Breast epithelium (tissue), 4 donors: Measurements from ENCODE around the gene PPP1R16B. TPM values are rescaled to one million over a fixed set of nuclear protein-coding genes. Genes with fewer than 3 reads are reported as not detected.

Experiments used
- DNase-seq, 2 donors: peaks; one replicate each; pipeline ENCODE4 v3.0.0-alpha.2; 2019; ENCODE audit warnings: low spot score in 2 of 2
- H3K27ac ChIP-seq, 2 donors: fragments of 200-600 bp; sonication (generic) in 1 of 2; one replicate each; pipeline ENCODE4 v1.5.1; 2016 to 2019; ENCODE audit warnings: mild to moderate bottlenecking in 1 of 2
- H3K27me3 ChIP-seq, 2 donors: fragments of 200-600 bp; sonication (generic) in 1 of 2; one replicate each; pipeline versions ENCODE4 v1.5.1 to v1.6.0; 2017 to 2019; ENCODE audit warnings: control low read depth in 1 of 2, mild to moderate bottlenecking in 1 of 2
- H3K36me3 ChIP-seq: fragments of 200-600 bp; one replicate; pipeline ENCODE4 v1.5.1; 2019
- H3K4me1 ChIP-seq, 2 donors: fragments of 200-600 bp; sonication (generic); one replicate each; pipeline ENCODE4 v1.5.1; 2016 to 2019; ENCODE audit warnings: control low read depth in 1 of 2
- H3K4me3 ChIP-seq, 3 donors: fragments of 200-600 bp; sonication (generic); 1 replicate in 2 of 3; 2 replicates in 1 of 3; pipeline ENCODE4 v1.5.1; 2016 to 2019; ENCODE audit warnings: mild to moderate bottlenecking in 3 of 3, moderate library complexity in 2 of 3
- H3K9me3 ChIP-seq, 2 donors: fragments of 200-600 bp; sonication (generic) in 1 of 2; one replicate each; pipeline ENCODE4 v1.5.1; 2016 to 2019; ENCODE audit warnings: control low read depth in 1 of 2
- CTCF ChIP-seq, 3 donors: fragments of 450-650 bp; IDR thresholded peaks; one replicate each; pipeline ENCODE4 v1.5.1; 2016 to 2017; ENCODE audit warnings: antibody characterized with exemption in 3 of 3, mild to moderate bottlenecking in 3 of 3, moderate library complexity in 3 of 3
- POLR2A ChIP-seq: fragments of 450-650 bp; IDR thresholded peaks from one replicate; pipeline ENCODE4 v1.6.1; 2016; ENCODE audit warnings: antibody characterized with exemption, mild to moderate bottlenecking, moderate library complexity
- POLR2AphosphoS5 ChIP-seq, 3 donors: sonication (generic); formaldehyde crosslinking; IDR thresholded peaks; one replicate each; pipeline ENCODE4 v1.6.1; 2017; ENCODE audit warnings: antibody characterized with exemption in 3 of 3
- intact Hi-C: fragments of 100-400 bp; cut with DNase I; formaldehyde crosslinking; loops from one replicate; pipeline ENCODE4 v1.15.1; 2023; ENCODE audit warnings: low total_unique reads
- total RNA-seq, 3 donors: library from RNA; depleted of rRNA; stranded (reverse); fragments of >200 nt; gene quantifications; one replicate each; pipeline ENCODE4 v1.1.0, GENCODE V29; 2016

PPP1R16B gene
- total RNA-seq, 3 donors from 2014 or later: 3.7 to 10.8 (median 8.2) TPM

GRCh38 chr20:38965264-38965663, 159.8 kb downstream of the PPP1R16B start:
- no peaks in the 10 kb centered on the region for H3K36me3 ChIP-seq
- H3K4me3 ChIP-seq: no peak overlapping the region
- intact Hi-C loops: no loop called here
- TF ChIP-seq POLR2AphosphoS5 (IDR thresholded peaks at IDR 0.05) (no peak), CTCF (IDR thresholded peaks at IDR 0.05) (no peak), POLR2A (no peak)
- no peaks in the 10 kb centered on the region for H3K27me3 ChIP-seq
- peaks cover 0 to 6% of the 10 kb centered on the region in 2 donors for H3K4me1 ChIP-seq
- DNase-seq: no peak
- H3K27ac ChIP-seq: no peak overlapping the region
- H3K9me3 ChIP-seq: no peaks in the 10 kb centered on the region

- intact Hi-C loops: no loop called here
- no peak overlapping the region for H3K27ac ChIP-seq
Observed at GRCh38 chr20:38968090-38968489, 162.6 kb downstream of the PPP1R16B start.

GRCh38 chr20:38969708-38970107, 164.2 kb downstream of the PPP1R16B start:
- no peak overlapping the region for H3K27ac ChIP-seq
- no peak for DNase-seq

More at GRCh38 chr20:38968090-38968489, 162.6 kb downstream of the PPP1R16B start:
- DNase-seq: no peak
- Histone ChIP-seq H3K4me1 (peaks cover 0 to 3% of the 10 kb centered on the region in 2 donors), H3K27me3 (no peaks in the 10 kb centered on the region), H3K9me3 (no peaks in the 10 kb centered on the region), H3K4me3 (no peak overlapping the region), H3K36me3 (no peaks in the 10 kb centered on the region)
- TF ChIP-seq CTCF (IDR thresholded peaks at IDR 0.05): no peak
- TF ChIP-seq POLR2A: no peak
- no peak for TF ChIP-seq POLR2AphosphoS5 (IDR thresholded peaks at IDR 0.05)

GRCh38 chr20:38970302-38970701, 164.8 kb downstream of the PPP1R16B start:
- intact Hi-C loops: no loop called here
- Histone ChIP-seq H3K9me3 (no peaks in the 10 kb centered on the region), H3K27me3 (no peaks in the 10 kb centered on the region), H3K4me1 (no peaks in the 10 kb centered on the region), H3K27ac (no peak overlapping the region), H3K4me3 (no peak overlapping the region), H3K36me3 (no peaks in the 10 kb centered on the region)
- no peak for DNase-seq
- TF ChIP-seq POLR2AphosphoS5 (IDR thresholded peaks at IDR 0.05): no peak
- TF ChIP-seq POLR2A: no peak

More at GRCh38 chr20:38969708-38970107, 164.2 kb downstream of the PPP1R16B start:
- Histone ChIP-seq H3K36me3 (no peaks in the 10 kb centered on the region), H3K4me3 (no peak overlapping the region), H3K9me3 (no peaks in the 10 kb centered on the region), H3K4me1 (no peaks in the 10 kb centered on the region), H3K27me3 (no peaks in the 10 kb centered on the region)
- no peak for TF ChIP-seq POLR2A
- TF ChIP-seq POLR2AphosphoS5 (IDR thresholded peaks at IDR 0.05): no peak
- TF ChIP-seq CTCF (IDR thresholded peaks at IDR 0.05): no peak
- intact Hi-C loops: no loop called here

Other genes starting within 250 kb of the PPP1R16B start
- not detected for gene ADIG, start 224.5 kb upstream of the PPP1R16B start, total RNA-seq
- gene ARHGAP40, start 203.9 kb upstream of the PPP1R16B start, total RNA-seq: 10 to 100 TPM in 2 of 3 donors, not detected in 1; 33.8 to 35.9 TPM
- not detected for gene SLC32A1, start 81.2 kb upstream of the PPP1R16B start, total RNA-seq
- 10 to 100 TPM in 2 of 3 donors, 1 to 10 TPM in 1; 8.5 to 15.4 (median 13.0) TPM for gene ACTR5, start 57.2 kb upstream of the PPP1R16B start, total RNA-seq
- under 1 TPM; 0.33 to 0.64 (median 0.59) TPM for gene FAM83D, start 120.7 kb downstream of the PPP1R16B start, total RNA-seq
- gene DHX35, start 156.6 kb downstream of the PPP1R16B start, total RNA-seq: 10 to 100 TPM; 11.0 to 20.3 (median 20.1) TPM